Neural cell (in vitro differentiated cells): ENCODE data around the gene CDR2.

ENCODE experiments used
- RAD21 ChIP-seq: fragments of 450-650 bp; conservative IDR thresholded peaks from 2 replicates; pipeline ENCODE4 v1.6.1; 2014; ENCODE audit warnings: antibody characterized with exemption, mild to moderate bottlenecking, moderate library complexity
- TF ChIP-seq, protein P1 (sequence below): fragments of 450-650 bp; IDR thresholded peaks from 2 replicates; pipeline ENCODE4 v1.5.1; 2014; ENCODE audit warnings: antibody characterized with exemption, mild to moderate bottlenecking, moderate library complexity; ENCODE audit not compliant: poor library complexity, severe bottlenecking

DNA sequence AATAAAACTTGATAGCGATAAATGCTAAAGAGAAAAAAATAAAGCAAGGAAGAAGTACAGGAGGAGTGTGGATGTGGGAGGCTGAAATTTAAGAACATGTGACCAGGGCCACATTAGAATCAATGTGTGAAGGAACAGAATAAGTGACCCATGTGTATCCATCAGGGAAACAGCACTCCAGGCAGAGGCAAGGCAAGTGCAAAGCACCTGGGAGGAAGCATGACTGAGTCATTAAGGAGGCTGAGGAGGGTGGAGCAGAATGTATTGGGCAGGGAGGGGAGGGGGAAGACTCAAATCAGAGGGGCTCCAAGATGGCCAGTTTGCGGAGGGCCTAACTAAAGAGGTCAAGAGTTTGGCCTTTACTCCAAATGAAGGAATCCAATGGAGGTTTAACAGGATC, 8.0 kb downstream of the CDR2 start:
- no peak for TF ChIP-seq RAD21
- TF ChIP-seq, protein P1, sequence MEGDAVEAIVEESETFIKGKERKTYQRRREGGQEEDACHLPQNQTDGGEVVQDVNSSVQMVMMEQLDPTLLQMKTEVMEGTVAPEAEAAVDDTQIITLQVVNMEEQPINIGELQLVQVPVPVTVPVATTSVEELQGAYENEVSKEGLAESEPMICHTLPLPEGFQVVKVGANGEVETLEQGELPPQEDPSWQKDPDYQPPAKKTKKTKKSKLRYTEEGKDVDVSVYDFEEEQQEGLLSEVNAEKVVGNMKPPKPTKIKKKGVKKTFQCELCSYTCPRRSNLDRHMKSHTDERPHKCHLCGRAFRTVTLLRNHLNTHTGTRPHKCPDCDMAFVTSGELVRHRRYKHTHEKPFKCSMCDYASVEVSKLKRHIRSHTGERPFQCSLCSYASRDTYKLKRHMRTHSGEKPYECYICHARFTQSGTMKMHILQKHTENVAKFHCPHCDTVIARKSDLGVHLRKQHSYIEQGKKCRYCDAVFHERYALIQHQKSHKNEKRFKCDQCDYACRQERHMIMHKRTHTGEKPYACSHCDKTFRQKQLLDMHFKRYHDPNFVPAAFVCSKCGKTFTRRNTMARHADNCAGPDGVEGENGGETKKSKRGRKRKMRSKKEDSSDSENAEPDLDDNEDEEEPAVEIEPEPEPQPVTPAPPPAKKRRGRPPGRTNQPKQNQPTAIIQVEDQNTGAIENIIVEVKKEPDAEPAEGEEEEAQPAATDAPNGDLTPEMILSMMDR: no peak
